ENCODE measurements around the gene SIK3.
A peak's percentile ranks its signal among the peaks of the same experiment; 100 is the strongest.

SIK3 gene

GRCh38 chr11:117110294-117110950 lies 12.2 kb upstream of the SIK3 start:
- H3K36me3 ChIP-seq = no peaks in the 10 kb centered on the region
- H3K4me3 ChIP-seq (ENCODE audit: low read depth in 1 of 2, low read length in 1 of 2) = no peak overlapping the region
- no peak for TF ChIP-seq CTCF (IDR thresholded peaks at IDR 0.05)
- no peaks in the 10 kb centered on the region for H3K9me3 ChIP-seq
- H3K4me1 ChIP-seq (ENCODE audit: control insufficient read depth in 1 of 2, insufficient read depth in 1 of 2, low read depth in 1 of 2, low read length in 1 of 2) = no peaks in the 10 kb centered on the region
- H3K27me3 ChIP-seq = no peaks in the 10 kb centered on the region
- H3K27ac ChIP-seq = no peak overlapping the region

GRCh38 chr11:117107701-117108590 lies 9.7 kb upstream of the SIK3 start:
- no peak overlapping the region for H3K27ac ChIP-seq
- H3K27me3 ChIP-seq = no peaks in the 10 kb centered on the region
- H3K9me3 ChIP-seq = no peaks in the 10 kb centered on the region
- no peak for TF ChIP-seq CTCF (IDR thresholded peaks at IDR 0.05)
- no peak overlapping the region for H3K4me3 ChIP-seq (ENCODE audit: low read depth in 1 of 2, low read length in 1 of 2)
- H3K4me1 ChIP-seq (ENCODE audit: control insufficient read depth in 1 of 2, insufficient read depth in 1 of 2, low read depth in 1 of 2, low read length in 1 of 2) = no peaks in the 10 kb centered on the region
- no peaks in the 10 kb centered on the region for H3K36me3 ChIP-seq

- no peak for TF ChIP-seq CTCF (IDR thresholded peaks at IDR 0.05)
- no peaks in the 10 kb centered on the region for H3K36me3 ChIP-seq
- H3K4me3 ChIP-seq (ENCODE audit: low read depth in 1 of 2, low read length in 1 of 2) = no peak overlapping the region
- H3K27ac ChIP-seq = no peak overlapping the region
- no peaks in the 10 kb centered on the region for H3K9me3 ChIP-seq
- peaks cover 25 to 29% of the 10 kb centered on the region in 2 experiments for H3K4me1 ChIP-seq (ENCODE audit: control insufficient read depth in 1 of 2, insufficient read depth in 1 of 2, low read depth in 1 of 2, low read length in 1 of 2)
- H3K27me3 ChIP-seq = no peaks in the 10 kb centered on the region
Measured at GRCh38 chr11:117100556-117100955, 2.3 kb upstream of the SIK3 start.

GRCh38 chr11:117099696-117100095 lies 1.5 kb upstream of the SIK3 start:
- Histone ChIP-seq H3K36me3 (no peaks in the 10 kb centered on the region), H3K4me1 (ENCODE audit: control insufficient read depth in 1 of 2, insufficient read depth in 1 of 2, low read depth in 1 of 2, low read length in 1 of 2) (peaks cover 34 to 37% of the 10 kb centered on the region in 2 experiments), H3K9me3 (no peaks in the 10 kb centered on the region), H3K27ac (peak overlapping the region; percentile 95), H3K27me3 (no peaks in the 10 kb centered on the region), H3K4me3 (ENCODE audit: low read depth in 1 of 2, low read length in 1 of 2) (no peak overlapping the region)
- no peak for TF ChIP-seq CTCF (IDR thresholded peaks at IDR 0.05)

GRCh38 chr11:117097389-117098268 lies 599 bp downstream of the SIK3 start:
- peak overlapping the region; percentile 63 to 80 for H3K4me3 ChIP-seq (ENCODE audit: low read depth in 1 of 2, low read length in 1 of 2)
- peaks cover 39 to 42% of the 10 kb centered on the region in 2 experiments for H3K4me1 ChIP-seq (ENCODE audit: control insufficient read depth in 1 of 2, insufficient read depth in 1 of 2, low read depth in 1 of 2, low read length in 1 of 2)
- peak overlapping the region; percentile 95 for H3K27ac ChIP-seq
- H3K36me3 ChIP-seq = no peaks in the 10 kb centered on the region
- no peaks in the 10 kb centered on the region for H3K27me3 ChIP-seq
- no peaks in the 10 kb centered on the region for H3K9me3 ChIP-seq
- TF ChIP-seq CTCF (IDR thresholded peaks at IDR 0.05) = no peak
